Stimulated activated CD4-positive, alpha-beta T cell treated with anti-CD3 and anti-CD28 coated beads, Interleukin-4, amount 100 ng/mL, for 24 hours (primary cell): ENCODE results near the gene LDLRAD2.

Experiments used
- DNase-seq: peaks from one replicate; pipeline ENCODE4 v3.0.0-alpha.2; 2020

The LDLRAD2 gene

GRCh38 chr1:21843996-21844395 is 31.9 kb downstream of the LDLRAD2 start:
- DNase-seq = no peak

GRCh38 chr1:21845646-21846641 is 33.9 kb downstream of the LDLRAD2 start:
- DNase-seq = no peak

GRCh38 chr1:21847223-21848205 is 35.4 kb downstream of the LDLRAD2 start:
- no peak for DNase-seq

GRCh38 chr1:21848524-21849174 is 36.6 kb downstream of the LDLRAD2 start:
- DNase-seq = no peak

GRCh38 chr1:21849909-21850576 is 38.0 kb downstream of the LDLRAD2 start:
- DNase-seq = no peak

- no peak for DNase-seq
Observed at GRCh38 chr1:21851430-21852250, 39.6 kb downstream of the LDLRAD2 start.

- DNase-seq = no peak
Observed at GRCh38 chr1:21852282-21853130, 40.4 kb downstream of the LDLRAD2 start.

GRCh38 chr1:21853131-21853427 is 41.0 kb downstream of the LDLRAD2 start:
- DNase-seq = no peak

GRCh38 chr1:21854090-21854750 is 42.2 kb downstream of the LDLRAD2 start:
- no peak for DNase-seq

GRCh38 chr1:21854751-21855131 is 42.7 kb downstream of the LDLRAD2 start:
- DNase-seq = no peak

- no peak for DNase-seq
Observed at GRCh38 chr1:21855257-21856096, 43.4 kb downstream of the LDLRAD2 start.

GRCh38 chr1:21857142-21857839 is 45.2 kb downstream of the LDLRAD2 start:
- DNase-seq = no peak

- no peak for DNase-seq
Observed at GRCh38 chr1:21857840-21858670, 46.0 kb downstream of the LDLRAD2 start.

GRCh38 chr1:21859669-21860179 is 47.7 kb downstream of the LDLRAD2 start:
- no peak for DNase-seq

GRCh38 chr1:21860971-21861370 is 48.9 kb downstream of the LDLRAD2 start:
- no peak for DNase-seq

GRCh38 chr1:21861602-21862429 is 49.8 kb downstream of the LDLRAD2 start:
- DNase-seq = no peak
